ENCODE measurements around the gene PRM3.
"Not testable (repeated sequence)": the region's sequence is repeated elsewhere in the genome, so short reads cannot be mapped to it uniquely, and the experiment has no call there.

PRM3 gene

DNA sequence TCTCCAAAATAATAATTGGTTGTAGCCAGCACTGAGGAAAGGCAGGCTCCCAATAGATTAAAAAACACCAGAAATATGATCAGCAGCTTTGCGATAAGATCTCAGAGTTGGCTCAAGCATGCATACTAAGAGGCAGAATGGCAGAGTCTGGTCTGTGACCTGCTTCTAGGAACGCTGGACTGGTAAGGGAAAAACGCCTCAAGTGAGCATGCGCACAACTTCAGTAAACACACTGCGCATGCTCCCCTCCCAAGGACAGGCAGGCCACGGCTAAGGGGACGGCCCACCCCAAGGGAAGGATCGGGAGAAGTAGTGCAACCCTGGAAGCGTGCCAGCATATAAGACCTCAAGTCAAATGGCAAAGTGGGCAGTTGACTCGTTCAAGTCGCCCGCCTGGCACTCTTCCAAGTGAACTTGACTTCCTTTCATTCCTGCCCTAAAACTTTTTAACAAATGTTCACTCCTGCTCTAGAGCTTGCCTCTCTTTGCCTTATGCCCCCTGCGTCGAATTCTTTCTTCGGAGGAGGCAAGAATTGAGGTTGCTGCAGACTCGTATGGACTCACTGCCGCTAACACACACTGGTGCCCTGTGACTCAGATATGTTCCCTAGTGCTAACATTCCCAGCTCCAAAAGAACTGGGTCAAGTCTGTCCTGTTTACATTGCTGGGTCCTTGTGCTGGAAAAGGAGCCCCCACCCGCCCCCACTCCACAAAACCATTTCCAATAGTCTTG lies 30.1 kb upstream of the PRM3 start:
- DNase-seq, result peak; percentile 75

DNA sequence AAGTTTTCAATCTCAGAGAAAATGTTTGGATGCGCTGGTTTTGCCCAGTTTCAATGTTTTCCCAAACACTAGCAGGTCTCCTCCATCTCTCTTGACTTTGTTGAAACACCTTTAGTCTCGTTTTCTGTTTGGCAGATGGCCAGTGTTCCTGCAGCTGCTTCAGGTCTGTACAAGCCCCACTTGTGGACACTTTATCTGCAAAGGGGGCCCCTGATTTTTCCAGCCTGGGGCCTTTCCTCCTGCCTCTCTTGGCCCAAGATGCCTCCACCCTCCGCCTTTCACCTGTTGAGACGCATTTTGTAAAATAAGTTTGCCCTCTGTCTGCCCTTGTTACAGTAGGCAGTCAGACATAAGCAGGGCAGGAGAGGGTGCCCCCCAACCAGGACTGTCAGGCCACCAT lies 29.5 kb upstream of the PRM3 start:
- peak; percentile 92 for DNase-seq

DNA sequence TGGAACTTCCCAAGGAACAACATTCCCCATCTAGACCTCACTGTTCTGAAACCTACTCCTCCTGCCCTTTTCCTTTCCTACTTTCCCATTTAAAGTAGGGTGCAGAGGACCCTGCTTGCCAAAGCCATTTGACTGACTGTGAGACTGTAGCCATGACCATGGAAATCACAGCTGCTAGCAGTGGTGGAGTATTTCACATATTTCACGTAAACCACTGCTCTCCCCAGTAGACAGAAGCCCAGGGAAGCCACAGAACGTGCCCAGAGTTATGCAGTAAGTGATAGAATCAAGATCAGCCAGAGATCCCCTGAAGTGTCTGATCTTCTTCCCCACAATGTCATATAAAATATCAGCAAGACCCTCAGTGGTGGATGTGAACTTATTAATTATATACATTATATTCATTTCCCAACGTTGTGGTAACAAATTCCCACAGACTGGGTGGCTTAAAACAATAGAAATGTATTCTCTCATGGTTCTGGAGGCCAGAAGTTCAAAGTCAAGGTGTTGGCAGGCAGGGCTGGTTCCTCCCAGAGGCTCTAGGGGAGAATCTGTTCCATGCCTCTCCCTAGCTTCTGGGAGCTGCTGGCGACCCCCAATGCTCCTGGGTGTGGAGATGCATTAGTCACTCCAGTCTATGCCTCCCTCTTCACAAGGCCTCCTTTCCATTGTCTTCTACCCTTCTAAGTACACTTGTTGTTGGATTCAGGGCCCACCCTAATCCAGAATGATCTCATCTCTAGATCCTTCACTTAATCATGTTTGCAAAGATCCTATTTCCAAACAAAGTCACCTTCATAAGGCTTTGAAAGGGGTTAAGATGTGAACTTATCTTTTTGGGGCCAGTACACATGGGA lies 28.4 kb upstream of the PRM3 start:
- no peak for DNase-seq

DNA sequence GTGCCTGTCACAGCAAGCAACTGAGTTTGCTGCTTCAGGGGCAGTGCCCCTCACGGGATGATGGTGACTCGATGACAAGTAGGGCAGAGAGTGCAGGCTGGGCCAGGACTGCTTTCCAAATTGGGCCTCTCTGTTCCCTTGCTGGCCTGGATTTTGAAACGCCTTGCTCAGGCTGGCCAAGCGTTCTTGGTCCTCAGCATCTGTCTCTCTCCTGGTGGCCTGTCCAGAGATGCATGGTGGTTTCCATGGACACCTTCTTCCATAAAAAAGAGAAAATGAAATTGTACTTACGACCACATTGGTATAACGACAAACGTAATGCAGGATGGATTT lies 27.1 kb upstream of the PRM3 start:
- DNase-seq, result no peak

DNA sequence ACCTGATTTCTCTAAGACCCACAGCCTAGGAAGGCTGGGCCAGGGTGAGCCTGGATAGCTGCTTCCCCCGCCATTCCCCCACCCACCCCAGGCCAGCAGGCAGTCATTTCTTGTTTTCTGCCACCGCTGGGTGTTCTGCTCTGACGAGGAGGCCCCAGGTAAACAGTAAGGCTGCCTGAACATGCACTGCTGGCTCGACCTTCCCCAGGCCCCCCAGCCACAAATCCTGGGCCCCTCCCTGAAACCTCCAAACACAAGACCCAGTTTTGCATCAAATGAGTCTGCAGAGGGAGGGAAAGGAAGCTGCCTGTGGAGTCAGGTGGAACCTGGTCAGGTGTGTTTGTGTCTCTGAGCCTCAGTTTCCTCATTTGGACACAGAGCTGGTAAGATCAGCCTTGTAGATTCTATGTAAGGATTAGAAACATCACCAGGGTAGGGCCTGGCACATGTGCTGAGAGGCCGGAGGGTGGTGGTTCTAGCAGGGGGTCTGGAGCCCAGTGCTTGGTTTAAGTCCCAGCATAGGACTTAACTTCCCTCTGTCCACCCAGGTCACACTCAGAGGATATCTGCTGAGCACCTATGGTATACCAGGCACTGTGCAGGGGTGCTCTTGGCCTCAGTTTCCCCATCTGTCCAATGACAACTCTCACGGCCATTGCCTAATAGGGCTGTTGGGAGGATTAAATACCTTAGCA lies 26.6 kb upstream of the PRM3 start:
- DNase-seq, result no peak

DNA sequence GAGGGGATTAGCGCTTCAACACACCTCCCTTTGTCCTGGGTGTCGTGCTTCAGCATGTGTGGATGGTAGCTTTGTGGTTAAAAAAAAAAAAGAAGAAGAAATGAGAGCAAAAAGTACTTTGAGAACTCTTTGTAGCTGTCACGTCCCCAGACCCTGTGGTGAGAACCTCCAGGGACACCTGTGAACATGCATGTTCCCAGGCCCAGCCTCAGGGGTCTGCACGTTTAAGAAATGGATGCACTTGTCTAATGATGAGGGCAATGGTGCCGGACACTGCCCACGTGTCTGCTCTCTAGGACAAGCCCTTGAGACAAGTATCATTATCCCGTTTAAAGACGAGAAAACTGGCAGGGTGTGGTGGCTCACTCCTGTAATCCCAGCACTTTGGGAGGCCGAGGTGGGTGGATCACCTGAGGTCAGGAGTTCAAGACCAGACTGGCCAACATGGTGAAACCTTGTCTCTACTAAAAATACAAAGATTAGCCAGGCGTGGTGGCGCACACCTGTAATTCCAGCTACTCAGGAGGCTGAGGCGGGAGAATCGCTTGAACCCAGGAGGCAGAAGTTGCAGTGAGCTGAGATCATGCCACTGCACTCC lies 25.6 kb upstream of the PRM3 start:
- DNase-seq, result not testable (repeated sequence)

DNA sequence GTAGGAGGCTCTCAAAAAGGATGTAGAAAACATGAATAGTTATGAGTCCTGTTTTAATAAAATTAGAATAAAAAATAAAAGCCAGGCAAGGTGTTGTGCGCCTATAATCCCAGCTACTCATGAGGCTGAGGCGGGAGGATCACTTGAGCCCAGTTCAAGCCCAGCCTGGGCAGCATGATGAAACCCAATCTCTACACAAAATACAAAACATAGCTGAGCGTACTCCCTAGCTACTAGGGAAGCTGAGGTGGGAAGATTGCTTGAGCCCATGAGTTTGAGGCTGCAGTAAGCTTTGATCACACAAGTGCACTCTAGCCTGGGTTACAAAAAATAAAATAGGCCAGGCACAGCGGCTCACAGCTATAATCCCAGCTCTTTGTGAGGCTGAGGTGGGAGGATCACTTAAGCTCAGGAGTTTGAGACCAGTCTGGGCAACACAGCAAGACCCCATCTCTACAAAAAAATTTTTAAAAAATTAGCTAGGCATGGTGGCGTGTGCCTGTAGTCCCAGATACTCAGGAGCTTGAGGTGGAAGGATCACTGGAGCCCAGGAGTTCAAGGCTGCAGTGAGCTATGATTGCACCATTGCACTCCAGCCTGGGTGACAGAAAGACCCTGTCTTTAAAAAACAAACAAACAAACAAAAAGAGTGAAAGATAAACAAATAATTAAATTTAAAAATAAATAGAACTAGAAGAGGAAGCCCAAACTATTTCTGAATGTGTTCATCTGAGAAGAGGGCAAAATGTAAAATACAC lies 24.9 kb upstream of the PRM3 start:
- DNase-seq, result no peak

DNA sequence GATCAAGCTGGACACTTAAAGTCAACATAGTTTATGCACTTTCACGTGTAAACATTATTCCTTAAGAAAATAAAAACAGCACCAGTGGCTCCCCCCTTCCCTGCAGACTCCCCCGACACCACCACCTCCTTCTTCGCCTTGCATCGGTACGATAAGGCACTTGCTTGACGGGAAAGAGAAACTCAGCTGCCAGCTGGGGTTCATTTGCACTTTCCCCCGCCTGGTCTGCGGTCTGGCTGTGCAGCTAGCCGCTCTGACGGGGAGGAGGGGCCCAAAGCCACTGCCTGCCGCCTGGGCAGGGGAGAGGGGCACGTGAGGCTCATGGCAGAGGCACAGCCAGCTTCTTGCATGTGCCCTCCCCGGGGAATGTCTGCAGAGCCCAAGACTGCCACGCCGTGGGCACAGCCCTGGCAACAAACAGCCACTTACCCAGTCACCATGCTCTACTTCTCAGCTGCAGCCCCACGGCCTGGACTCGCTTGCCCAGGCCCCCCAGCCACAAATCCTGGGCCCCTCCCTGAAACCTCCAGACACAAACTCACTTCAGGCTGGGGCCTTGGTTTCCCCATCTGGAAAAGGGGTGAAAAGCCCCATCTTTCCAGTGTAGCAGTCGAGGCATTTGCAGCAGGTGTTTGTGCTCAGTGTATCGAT lies 24.2 kb upstream of the PRM3 start:
- peak; percentile 98 for DNase-seq

DNA sequence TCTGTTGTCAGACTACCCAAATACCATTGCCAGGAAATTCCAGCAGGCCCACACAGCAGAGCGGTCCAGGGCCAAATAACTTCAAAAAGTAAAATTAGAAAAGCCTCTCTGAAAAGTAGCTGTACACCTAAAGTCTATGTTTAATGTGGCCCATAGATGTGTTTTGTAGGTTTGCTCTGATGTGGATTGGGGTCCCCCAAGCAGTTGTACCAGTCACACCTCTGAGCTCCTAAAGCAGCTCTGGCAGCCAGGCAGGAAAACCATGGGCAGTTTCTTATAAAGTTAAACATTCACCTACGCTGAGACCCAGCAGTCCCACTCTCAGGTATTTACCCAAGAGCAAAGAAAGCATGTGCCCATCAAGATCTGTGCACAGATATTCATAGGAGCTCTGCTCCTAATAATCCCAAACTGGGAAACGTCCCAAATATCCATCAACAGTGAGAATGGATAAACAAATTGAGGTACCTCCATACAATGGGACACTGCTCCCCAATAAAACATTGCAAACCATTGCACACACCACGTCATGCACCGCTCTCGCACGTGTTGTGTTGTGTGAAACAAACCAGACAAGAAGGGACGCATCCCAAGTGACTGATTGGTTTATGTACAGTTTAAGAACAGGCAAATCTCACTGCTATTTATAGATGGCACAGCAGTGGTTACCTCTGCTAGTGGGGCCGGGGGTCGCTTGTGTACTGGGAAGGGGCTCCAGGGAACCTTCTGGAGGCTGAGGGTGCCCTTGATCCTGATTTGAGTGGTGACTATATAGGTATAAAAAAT lies 23.5 kb upstream of the PRM3 start:
- no peak for DNase-seq

DNA sequence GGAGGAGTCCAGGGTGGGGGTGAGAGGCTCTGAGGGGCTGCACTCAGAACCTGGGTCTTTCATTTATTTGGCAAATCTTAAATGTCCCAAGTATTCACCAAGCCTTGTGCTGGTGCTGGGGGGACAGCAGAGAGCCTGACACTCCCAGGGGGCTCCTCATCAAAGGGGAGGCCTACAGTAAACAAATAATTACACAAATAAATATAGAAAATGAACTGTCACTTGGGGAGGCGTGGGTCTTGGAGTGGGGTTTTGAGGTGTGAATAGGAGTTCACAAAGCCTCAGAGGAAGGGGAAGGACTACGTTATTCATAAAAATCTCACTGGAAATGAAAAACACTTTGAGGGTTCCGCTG lies 22.9 kb upstream of the PRM3 start:
- no peak for DNase-seq

DNA sequence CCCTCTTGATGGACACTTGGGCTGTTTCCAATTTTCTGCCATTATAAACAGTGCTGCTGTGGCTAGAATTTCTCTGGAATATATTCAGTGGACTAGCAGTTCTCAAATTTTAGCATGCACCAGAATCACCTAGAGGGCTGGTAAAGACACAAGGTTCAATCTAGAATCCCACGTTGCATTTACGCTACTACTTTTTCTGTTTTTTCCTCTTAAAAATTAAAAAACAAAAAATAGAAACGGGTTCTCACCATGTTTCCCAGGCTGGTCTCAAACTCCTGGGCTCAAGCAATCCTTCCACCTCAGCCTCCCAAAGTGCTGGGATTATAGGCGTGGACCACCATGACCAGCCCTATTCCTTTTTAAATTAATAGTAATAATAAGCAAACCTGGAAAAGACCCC lies 22.2 kb upstream of the PRM3 start:
- DNase-seq, result no peak

DNA sequence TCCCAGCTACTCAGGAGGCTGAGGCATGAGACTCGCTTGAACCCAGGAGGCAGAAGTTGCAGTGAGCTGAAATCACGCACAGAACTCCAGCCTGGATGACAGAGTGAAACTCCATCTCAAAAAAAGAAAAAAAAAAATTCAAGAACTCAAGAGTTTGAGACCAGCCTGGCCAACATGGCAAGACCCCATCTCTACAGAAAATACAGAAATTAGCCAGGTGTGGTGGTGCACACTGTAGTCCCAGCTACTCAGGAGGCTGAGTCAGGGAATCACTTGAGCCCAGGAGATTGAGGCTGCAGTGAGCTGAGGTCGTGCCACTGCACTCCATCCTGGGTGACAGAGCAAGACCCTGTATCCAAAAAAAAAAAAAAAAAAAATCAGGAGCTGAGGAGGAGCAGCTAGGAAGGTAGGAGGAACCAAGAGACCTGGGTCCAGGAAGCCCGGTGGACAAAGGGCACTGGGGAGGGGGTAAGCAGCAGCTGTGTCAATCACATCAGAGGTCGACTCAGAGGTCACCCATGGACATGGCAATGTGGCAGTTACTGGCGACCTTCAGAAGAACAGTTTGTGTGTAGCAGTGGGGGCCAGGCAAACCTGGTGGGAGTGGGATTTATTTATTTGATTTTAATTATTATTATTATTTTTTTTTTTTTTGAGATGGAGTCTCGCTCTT lies 18.8 kb upstream of the PRM3 start:
- DNase-seq, result no peak

DNA sequence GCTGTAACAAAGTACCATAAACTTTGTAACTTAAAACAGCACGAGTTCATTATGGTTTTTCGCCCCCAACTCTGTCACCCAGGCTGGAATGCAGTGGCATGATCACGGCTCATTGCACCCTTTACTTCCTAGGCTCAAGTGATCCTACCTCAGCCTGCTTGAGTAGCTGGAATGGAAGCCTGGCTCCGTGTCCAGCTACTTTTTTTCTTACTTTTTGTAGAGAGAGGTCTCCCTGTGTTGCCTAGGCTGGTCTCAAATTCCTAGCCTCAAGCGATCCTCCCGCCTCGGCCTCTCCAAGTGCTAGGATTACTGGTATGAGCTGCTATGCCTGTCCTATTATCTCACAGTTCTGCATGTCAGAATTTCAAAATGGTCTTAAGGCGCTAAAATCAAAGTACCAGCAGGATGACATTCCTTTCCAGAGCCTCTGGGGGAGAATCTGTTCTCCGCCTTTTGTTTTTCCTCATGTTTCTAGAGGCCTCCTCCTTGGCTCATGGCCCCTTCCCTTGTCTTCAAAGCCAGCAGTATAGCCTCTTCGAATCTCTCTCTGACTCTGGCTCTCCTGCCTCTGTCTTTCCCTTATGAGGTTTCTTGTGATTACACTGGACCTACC lies 17.8 kb upstream of the PRM3 start:
- no peak for DNase-seq

DNA sequence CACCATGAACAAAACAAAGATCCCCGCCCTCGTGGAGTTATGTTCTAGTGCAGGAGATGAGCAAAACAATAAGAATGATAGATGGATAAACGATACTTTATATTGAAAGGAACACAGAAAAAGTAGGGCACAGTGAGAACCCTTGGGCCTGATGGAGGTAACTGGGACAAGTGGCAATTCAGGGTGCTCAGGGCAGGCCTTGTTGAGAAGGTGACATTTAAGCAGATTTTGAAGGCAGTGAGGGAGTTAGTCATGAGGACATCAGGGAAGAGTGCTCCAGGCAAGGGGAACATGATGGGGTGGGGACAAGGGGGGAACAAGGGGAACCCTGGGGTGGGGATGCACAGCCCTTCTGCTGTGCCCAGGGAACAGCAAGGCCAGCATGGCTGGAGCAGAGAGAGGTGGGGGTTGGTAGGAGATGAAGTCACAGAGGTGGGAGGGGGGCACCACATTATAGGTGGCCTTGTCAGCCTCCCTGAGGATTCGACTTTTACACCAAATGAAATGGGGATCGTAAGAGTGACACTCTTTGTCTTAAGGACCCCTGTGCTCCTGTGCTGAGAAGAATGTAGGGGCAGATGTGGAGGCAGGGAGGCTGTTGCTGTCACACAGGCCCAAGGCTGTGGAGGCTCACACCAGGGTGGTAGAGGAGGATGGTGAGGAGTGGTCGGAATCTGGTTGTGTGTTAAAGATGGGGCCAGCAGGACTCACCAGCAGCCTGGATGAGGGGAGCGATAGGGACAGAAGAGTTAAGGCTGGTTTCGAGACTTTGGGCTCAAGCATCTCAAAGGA lies 16.9 kb upstream of the PRM3 start:
- DNase-seq, result no peak

DNA sequence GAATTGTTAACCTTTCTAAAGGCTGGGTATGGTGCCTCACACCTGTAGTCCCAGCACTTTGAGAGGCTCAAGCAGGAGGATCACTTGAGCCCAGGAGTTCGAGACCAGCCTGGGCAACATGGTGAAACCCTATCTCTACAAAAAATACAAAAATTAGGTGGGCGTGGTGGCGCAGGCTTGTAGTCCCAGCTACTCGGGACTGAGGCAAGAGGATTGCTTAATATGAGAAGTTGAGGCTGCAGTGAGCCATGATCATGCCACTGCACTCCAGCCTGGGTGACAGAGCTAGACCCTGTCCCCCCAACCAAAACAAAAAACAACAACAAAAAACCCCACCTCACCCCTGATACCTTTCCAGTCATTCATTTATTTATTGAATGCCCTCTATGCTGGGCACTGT lies 16.3 kb upstream of the PRM3 start:
- not testable (repeated sequence) for DNase-seq

DNA sequence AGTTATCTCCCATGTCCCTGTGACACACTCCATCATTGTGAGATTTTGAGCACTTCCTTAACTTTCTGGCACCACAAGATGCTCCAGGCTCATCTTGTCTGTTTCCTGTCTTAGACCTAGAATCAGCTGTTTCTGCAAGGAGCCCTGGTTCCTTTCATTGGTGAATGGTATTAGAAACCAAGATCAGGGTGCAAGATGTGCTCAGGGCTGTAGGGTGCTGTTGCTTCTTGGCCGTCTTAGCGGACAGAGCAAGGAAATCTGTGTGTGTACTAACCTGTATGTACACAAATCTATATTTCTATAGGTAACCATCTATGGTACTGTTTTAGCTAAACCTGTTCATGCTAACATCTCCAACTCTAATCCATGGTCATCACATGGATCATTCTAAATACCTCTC lies 15.8 kb upstream of the PRM3 start:
- no peak for DNase-seq

DNA sequence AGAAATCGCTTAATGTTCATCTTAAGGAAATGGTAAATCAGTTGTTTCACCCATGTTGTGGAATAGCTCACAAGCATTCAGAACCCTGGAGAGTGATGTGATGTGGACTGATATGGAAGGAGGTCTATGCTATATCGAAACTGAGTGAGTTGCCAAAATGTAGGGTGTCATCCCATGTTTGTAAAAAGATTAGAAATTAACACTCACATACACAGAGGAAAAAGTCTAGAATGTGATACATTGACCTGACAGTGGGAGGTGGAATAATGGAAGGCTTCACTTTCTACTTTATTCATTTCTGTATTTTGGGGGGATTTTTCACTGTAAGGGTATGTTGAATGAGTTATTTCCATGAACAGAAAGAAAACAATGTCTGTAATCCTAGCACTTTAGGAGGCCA lies 12.4 kb upstream of the PRM3 start:
- no peak for DNase-seq

DNA sequence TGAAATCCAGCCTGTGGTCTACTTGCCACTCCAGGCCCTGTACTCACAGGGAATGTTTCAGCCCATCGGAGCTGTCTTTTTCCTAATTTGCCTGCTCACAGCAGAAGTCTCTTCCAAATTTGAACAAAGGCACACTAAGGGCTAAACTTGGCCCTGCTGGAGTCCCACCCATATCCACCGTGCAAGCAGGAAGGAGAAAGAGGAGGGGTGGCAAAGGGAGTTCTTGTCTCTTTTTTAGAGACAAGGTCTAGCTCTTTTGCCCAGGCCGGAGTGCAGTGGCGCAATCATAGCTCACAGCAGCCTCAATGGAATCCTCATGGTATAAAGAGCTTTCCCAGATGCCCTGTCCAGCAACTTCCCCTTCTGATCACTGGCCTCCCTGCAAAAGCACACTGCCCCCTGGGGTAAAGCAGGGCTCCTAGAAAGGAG lies 10.4 kb upstream of the PRM3 start:
- no peak for DNase-seq
